Keratinocyte (primary cell): ENCODE measurements around the gene PTPRD. TPM values are rescaled to one million over a fixed set of nuclear protein-coding genes. Genes with fewer than 3 reads are reported as not detected.

Experiments
- DNase-seq: peaks from one replicate; pipeline ENCODE4 v3.0.0-alpha.2; 2011; ENCODE audit warnings: low read depth, missing footprints, low spot score
- FAIRE-seq: peaks from 2 replicates; lab custom pipeline; 2011; peaks lifted over from hg19 to GRCh38; lab: Jason Lieb, UNC
- H2AFZ ChIP-seq: 2 replicates; pipeline ENCODE4 v1.6.0; 2012; ENCODE audit warnings: low read length, control low read depth, inconsistent platforms; ENCODE audit not compliant: control insufficient read depth
- H3K27ac ChIP-seq: 2 replicates; pipeline ENCODE4 v1.5.1; 2011; ENCODE audit warnings: low read length; ENCODE audit not compliant: control insufficient read depth, insufficient read depth
- H3K27me3 ChIP-seq: 3 replicates; pipeline ENCODE4 v1.6.0; 2011; ENCODE audit warnings: low read length; ENCODE audit not compliant: control insufficient read depth, insufficient read depth; ENCODE audit errors: extremely low read depth
- H3K36me3 ChIP-seq, 2 experiments: 2 replicates in 1 of 2; 3 replicates in 1 of 2; pipeline ENCODE4 v1.5.1; 2011; ENCODE audit warnings: low read length in 2 of 2, mild to moderate bottlenecking in 1 of 2; ENCODE audit not compliant: control insufficient read depth in 2 of 2, insufficient read depth in 2 of 2; ENCODE audit errors: extremely low read depth in 1 of 2
- H3K4me1 ChIP-seq: 3 replicates; pipeline ENCODE4 v1.5.1; 2011; ENCODE audit warnings: low read length; ENCODE audit not compliant: control insufficient read depth, insufficient read depth; ENCODE audit errors: extremely low read depth
- H3K4me2 ChIP-seq: 3 replicates; pipeline ENCODE4 v1.6.0; 2011; ENCODE audit warnings: low read depth, low read length; ENCODE audit not compliant: control insufficient read depth, insufficient read depth; ENCODE audit errors: extremely low read depth
- H3K4me3 ChIP-seq, 3 experiments: fragments of 200-600 bp in 1 of 3; sonication (generic) in 1 of 3; 2 replicates in 2 of 3; 3 replicates in 1 of 3; pipeline ENCODE4 v1.5.1; 2011 to 2016; ENCODE audit warnings: low read length in 3 of 3, mild to moderate bottlenecking in 3 of 3, control low read depth in 2 of 3, inconsistent platforms in 1 of 3, low read depth in 1 of 3, mixed read lengths in 1 of 3, mixed run types in 1 of 3, moderate library complexity in 1 of 3; ENCODE audit not compliant: control insufficient read depth in 2 of 3, insufficient read depth in 2 of 3; ENCODE audit errors: extremely low read depth in 1 of 3
- H3K79me2 ChIP-seq: 2 replicates; pipeline ENCODE4 v1.6.0; 2012; ENCODE audit warnings: low read length; ENCODE audit not compliant: control insufficient read depth, insufficient read depth
- H3K9ac ChIP-seq: 3 replicates; pipeline ENCODE4 v1.6.0; 2011; ENCODE audit warnings: low read length; ENCODE audit not compliant: control insufficient read depth, insufficient read depth; ENCODE audit errors: extremely low read depth
- H3K9me1 ChIP-seq: 3 replicates; pipeline ENCODE4 v1.6.0; 2011; ENCODE audit warnings: low read length; ENCODE audit not compliant: control insufficient read depth, insufficient read depth; ENCODE audit errors: extremely low read depth
- H3K9me3 ChIP-seq: 2 replicates; pipeline ENCODE4 v1.5.1; 2012; ENCODE audit warnings: low read depth, low read length; ENCODE audit not compliant: control insufficient read depth
- H4K20me1 ChIP-seq: 3 replicates; pipeline ENCODE4 v1.6.0; 2011; ENCODE audit warnings: low read length; ENCODE audit not compliant: control insufficient read depth, insufficient read depth; ENCODE audit errors: extremely low read depth
- CTCF ChIP-seq, 3 experiments: IDR thresholded peaks in 1 of 3; conservative IDR thresholded peaks in 1 of 3; optimal IDR thresholded peaks in 1 of 3; 2 replicates in 2 of 3; 3 replicates in 1 of 3; pipeline versions ENCODE3 to v1.5.1; 2011; ENCODE audit warnings: low read length in 3 of 3, mild to moderate bottlenecking in 3 of 3, moderate library complexity in 2 of 3, control low read depth in 1 of 3, inconsistent platforms in 1 of 3; ENCODE audit not compliant: insufficient read depth in 2 of 3; ENCODE audit errors: extremely low read depth in 1 of 3
- EZH2 ChIP-seq: IDR thresholded peaks from one replicate; pipeline ENCODE4 v1.6.1; 2012; ENCODE audit warnings: inconsistent platforms, mild to moderate bottlenecking, low read length, moderate library complexity
- dilution Hi-C: fragments of 300-500 bp; cut with MboI; formaldehyde crosslinking; loops from one replicate; pipeline ENCODE4 v1.7.0; 2020; ENCODE audit warnings: low sequenced_read_pairs; ENCODE audit not compliant: extremely low pct_ligation_motif_present
- polyA plus RNA-seq, 5 experiments: library from polyadenylated mRNA; depleted of rRNA in 3 of 5; stranded (reverse) in 3 of 5; stranded (forward) in 1 of 5; unstranded in 1 of 5; fragments of >200 nt; gene quantifications; 1 replicate in 1 of 5; 2 replicates in 3 of 5; 3 replicates in 1 of 5; pipeline versions ENCODE4 v1.2.1 to v1.2.3, GENCODE V29; 2011 to 2012; ENCODE audit warnings: missing spikeins in 2 of 5, low read depth in 1 of 5, low replicate concordance in 1 of 5

Gene PTPRD
- polyA plus RNA-seq, 1 donor (not counting 4 experiments of a cell fraction or from before 2014, with no cell fraction given), result 0.10 TPM

DNA sequence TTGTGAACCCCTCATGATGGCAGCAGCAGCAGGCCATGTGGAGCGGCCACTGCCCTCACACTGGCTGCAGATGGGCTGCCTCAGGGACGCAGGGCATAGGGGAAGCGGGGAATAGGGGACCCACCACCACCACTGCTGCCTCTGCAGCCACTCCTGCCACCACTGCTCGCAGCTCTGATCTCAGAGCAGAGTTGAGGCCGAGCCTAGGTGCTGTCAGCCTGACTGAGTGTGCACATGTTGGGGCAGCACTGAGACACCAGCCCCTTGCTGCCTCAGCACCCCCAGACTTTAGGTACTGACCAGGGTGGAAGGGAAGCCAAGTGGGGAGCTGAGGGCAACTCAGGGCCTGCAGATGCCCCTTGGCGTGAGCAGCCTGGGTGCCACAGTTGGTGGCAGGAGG is 1969.3 kb downstream of the PTPRD start:
- H3K4me3 ChIP-seq, result no peak overlapping the region
- dilution Hi-C loops, result no loop called here

GRCh38 chr9:8640761-8641160 is 1972.0 kb downstream of the PTPRD start:
- Histone ChIP-seq H3K9me1 (no peaks in the 10 kb centered on the region), H3K4me3 (no peak overlapping the region), H3K9me3 (no peaks in the 10 kb centered on the region), H3K79me2 (no peaks in the 10 kb centered on the region), H3K9ac (no peak overlapping the region), H4K20me1 (no peaks in the 10 kb centered on the region), H3K4me2 (no peak overlapping the region), H3K4me1 (no peaks in the 10 kb centered on the region), H3K36me3 (no peaks in the 10 kb centered on the region), H2AFZ (no peak overlapping the region), H3K27me3 (no peaks in the 10 kb centered on the region), H3K27ac (no peak overlapping the region)
- dilution Hi-C loops, result no loop called here
- no peak for DNase-seq
- no peak for FAIRE-seq
- TF ChIP-seq CTCF (optimal IDR thresholded peaks at IDR 0.05 in 1 of 3, IDR thresholded peaks at IDR 0.05 in 1 of 3, conservative IDR thresholded peaks at IDR 0.05 in 1 of 3; ENCODE audit: extremely low read depth in 1 of 3, insufficient read depth in 2 of 3, low read length in 3 of 3), result no peak
- TF ChIP-seq EZH2, result no peak

More for the DNA sequence above, 1969.3 kb downstream of the PTPRD start:
- Histone ChIP-seq H4K20me1 (no peaks in the 10 kb centered on the region), H2AFZ (no peak overlapping the region), H3K9me1 (no peaks in the 10 kb centered on the region), H3K4me1 (no peaks in the 10 kb centered on the region), H3K9me3 (no peaks in the 10 kb centered on the region), H3K27me3 (no peaks in the 10 kb centered on the region), H3K4me2 (no peak overlapping the region), H3K36me3 (no peaks in the 10 kb centered on the region), H3K9ac (no peak overlapping the region), H3K79me2 (no peaks in the 10 kb centered on the region), H3K27ac (no peak overlapping the region)
- TF ChIP-seq EZH2 (no peak), CTCF (optimal IDR thresholded peaks at IDR 0.05 in 1 of 3, IDR thresholded peaks at IDR 0.05 in 1 of 3, conservative IDR thresholded peaks at IDR 0.05 in 1 of 3; ENCODE audit: extremely low read depth in 1 of 3, insufficient read depth in 2 of 3, low read length in 3 of 3) (no peak)
- DNase-seq, result no peak
- no peak for FAIRE-seq
